Stomach (tissue), 4 donors: ENCODE results near the gene CSGALNACT2.

Experiments
- CTCF ChIP-seq, 7 experiments: fragments of 450-650 bp in 4 of 7; fragments of 200-600 bp in 3 of 7; sonication (generic) in 3 of 7; IDR thresholded peaks; one replicate each; pipeline ENCODE4 v1.5.1; 2016 to 2019; ENCODE audit warnings: antibody characterized with exemption in 7 of 7, control low read depth in 2 of 7, mild to moderate bottlenecking in 1 of 7
- POLR2A ChIP-seq, 4 donors: fragments of 450-650 bp; IDR thresholded peaks; one replicate each; pipeline ENCODE4 v1.6.1; 2016; ENCODE audit warnings: antibody characterized with exemption in 4 of 4, control low read depth in 2 of 4, mild to moderate bottlenecking in 1 of 4, moderate library complexity in 1 of 4

- TF ChIP-seq CTCF (IDR thresholded peaks at IDR 0.05) (no peak), POLR2A (IDR thresholded peaks at IDR 0.05) (no peak)
Observed at GRCh38 chr10:43231523-43232078, 93.4 kb downstream of the CSGALNACT2 start.
